Stimulated activated CD4-positive, alpha-beta T cell treated with anti-CD3 and anti-CD28 coated beads, TNF-alpha, amount 100 ng/mL, for 24 hours (primary cell): ENCODE measurements around the gene IL22.

ENCODE experiments used
- DNase-seq, 3 experiments: peaks; one replicate each; pipeline ENCODE4 v3.0.0-alpha.2; 2020; ENCODE audit warnings: low read depth in 3 of 3

Gene IL22

GRCh38 chr12:68253504-68253903 is at the start of gene IL22:
Gene IL22 (minus strand): TSS chr12:68253604. CDS start chr12:68253448, 156 bp downstream.
- DNase-seq: no peak

GRCh38 chr12:68297929-68298328 is 44.5 kb upstream of the IL22 start:
- no peak for DNase-seq

GRCh38 chr12:68294251-68294650 is 40.8 kb upstream of the IL22 start:
- no peak for DNase-seq

GRCh38 chr12:68293347-68293746 is 39.9 kb upstream of the IL22 start:
- DNase-seq: no peak

GRCh38 chr12:68292151-68292943 is 38.9 kb upstream of the IL22 start:
- no peak for DNase-seq

- DNase-seq: no peak
Measured at GRCh38 chr12:68291396-68292036, 38.1 kb upstream of the IL22 start.

GRCh38 chr12:68290126-68290525 is 36.7 kb upstream of the IL22 start:
- DNase-seq: peak in 2 of 3 experiments; percentile 21 to 22

- DNase-seq: no peak
Measured at GRCh38 chr12:68287106-68287505, 33.7 kb upstream of the IL22 start.

- no peak for DNase-seq
Measured at GRCh38 chr12:68286396-68286795, 33.0 kb upstream of the IL22 start.

- DNase-seq: no peak
Measured at GRCh38 chr12:68285541-68285940, 32.1 kb upstream of the IL22 start.

GRCh38 chr12:68281322-68282077 is 28.1 kb upstream of the IL22 start:
- no peak for DNase-seq

GRCh38 chr12:68280240-68280639 is 26.8 kb upstream of the IL22 start:
- no peak for DNase-seq

- no peak for DNase-seq
Measured at GRCh38 chr12:68279227-68280054, 26.0 kb upstream of the IL22 start.

GRCh38 chr12:68276402-68276930 is 23.1 kb upstream of the IL22 start:
- DNase-seq: no peak

- no peak for DNase-seq
Measured at GRCh38 chr12:68272732-68273131, 19.3 kb upstream of the IL22 start.

- no peak for DNase-seq
Measured at GRCh38 chr12:68271346-68271745, 17.9 kb upstream of the IL22 start.

- DNase-seq: no peak
Measured at GRCh38 chr12:68270358-68270757, 17.0 kb upstream of the IL22 start.

- no peak for DNase-seq
Measured at GRCh38 chr12:68269779-68270178, 16.4 kb upstream of the IL22 start.

- DNase-seq: no peak
Measured at GRCh38 chr12:68268967-68269366, 15.6 kb upstream of the IL22 start.

- DNase-seq: no peak
Measured at GRCh38 chr12:68267892-68268396, 14.5 kb upstream of the IL22 start.

- DNase-seq: no peak
Measured at GRCh38 chr12:68264857-68265256, 11.5 kb upstream of the IL22 start.
